HG03196 (cell line): ENCODE results near the gene MTHFD1L.
A peak's percentile ranks its signal among the peaks of the same experiment; 100 is the strongest.
"Not testable (repeated sequence)": the region's sequence is repeated elsewhere in the genome, so short reads cannot be mapped to it uniquely, and the experiment has no call there.

ENCODE experiments used
- ATAC-seq: cut with Tn5 transposase; IDR thresholded peaks from one replicate; pipeline ENCODE4 v1.9.1; 2021; ENCODE audit not compliant: unreplicated experiment

The MTHFD1L gene

DNA sequence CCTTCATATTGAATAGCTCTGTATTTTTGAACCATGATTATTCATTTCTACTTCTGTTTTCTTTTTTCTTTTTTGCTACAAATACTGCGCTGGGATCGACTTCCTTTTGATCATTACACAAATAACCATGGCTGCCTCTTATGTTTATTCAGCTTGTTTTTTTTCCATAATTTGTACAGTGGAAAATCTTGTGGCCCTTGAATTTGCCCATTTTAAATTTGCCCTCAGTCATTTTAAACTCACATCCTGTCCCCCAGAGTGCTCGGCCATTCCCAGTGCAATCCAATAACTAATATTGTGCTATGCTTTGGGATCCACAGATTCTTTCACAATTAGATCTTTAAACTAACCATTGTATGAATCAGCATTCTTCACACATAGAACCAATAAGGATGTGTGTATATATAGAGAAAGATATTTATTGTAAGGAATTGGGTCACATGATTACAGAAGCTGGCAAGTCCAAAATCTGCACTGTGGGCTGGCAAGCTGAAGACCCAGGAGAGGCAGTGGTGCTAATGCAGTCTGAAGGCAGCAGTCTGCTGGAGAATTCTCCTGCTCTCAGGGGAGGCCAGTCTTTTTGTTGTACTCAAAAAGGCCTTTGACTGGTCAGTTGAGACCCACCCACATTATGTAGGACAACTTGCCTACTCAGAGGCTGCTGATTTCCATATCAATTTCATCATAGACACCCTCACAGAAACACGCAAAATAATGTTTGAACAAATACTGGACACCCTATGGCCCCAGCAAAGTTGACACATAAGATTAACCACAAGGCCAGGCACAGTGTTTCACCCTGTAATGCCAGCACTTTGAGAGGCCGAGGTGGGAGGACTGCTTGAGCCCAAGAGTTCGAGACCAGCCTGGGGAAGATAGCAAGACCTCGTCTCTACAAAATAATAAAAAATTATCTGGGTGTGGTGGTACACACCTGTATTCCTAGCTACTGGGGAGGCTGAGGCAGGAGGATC is 147.1 kb downstream of the MTHFD1L start:
- ATAC-seq: no peak

DNA sequence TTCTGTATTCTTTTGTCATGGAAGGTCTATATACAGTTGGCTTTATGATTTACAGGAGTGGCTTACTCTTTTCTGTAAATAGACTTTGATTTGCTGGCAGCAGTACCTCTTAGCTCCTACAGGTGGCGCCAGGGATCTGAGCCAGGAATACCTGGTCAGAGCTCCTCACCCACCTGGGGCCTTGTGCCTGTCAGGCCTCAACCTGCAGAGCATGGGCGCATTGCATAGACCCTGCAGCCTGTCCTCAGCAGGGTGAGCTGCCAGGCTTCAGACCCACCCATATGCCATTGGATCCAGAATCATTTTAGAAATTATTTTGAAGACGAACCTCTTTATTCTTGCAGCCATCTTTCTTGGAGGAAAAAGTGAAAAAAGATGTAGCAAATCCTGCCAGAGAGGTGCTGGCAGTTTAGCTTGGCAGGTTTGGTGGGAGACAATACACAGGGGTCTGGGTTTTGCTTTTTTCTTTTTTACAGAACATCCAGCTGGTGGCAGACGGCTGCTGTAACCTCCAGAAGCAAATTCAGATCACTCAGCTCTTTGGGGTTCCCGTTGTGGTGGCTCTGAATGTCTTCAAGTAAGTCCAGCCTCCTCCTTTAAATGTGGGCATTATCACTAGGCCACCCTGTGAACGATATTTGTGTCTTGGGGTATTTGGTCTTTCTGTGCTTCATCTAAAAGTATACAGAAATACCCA is 149.1 kb downstream of the MTHFD1L start:
- ATAC-seq: peak; percentile 69

DNA sequence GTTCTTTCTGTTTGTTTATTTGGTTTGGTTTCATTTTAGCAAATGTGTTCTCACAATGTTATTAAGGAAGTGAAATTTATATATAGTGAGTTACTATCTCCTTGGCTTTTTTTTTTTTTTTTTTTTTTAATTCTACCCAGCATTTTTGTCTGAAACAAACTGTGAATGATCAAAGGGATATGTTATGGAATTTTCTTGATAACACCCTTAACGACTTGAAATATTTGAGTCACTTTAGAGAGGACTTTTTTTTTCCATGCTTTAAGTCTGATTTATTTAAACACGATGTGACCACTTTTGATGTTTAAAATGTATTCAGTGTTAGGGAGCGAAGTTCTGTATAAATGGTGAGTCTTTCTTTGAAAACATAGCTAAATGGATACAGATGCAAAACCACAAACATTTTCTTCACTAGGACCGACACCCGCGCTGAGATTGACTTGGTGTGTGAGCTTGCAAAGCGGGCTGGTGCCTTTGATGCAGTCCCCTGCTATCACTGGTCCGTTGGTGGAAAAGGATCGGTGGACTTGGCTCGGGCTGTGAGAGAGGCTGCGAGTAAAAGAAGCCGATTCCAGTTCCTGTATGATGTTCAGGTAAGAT is 149.7 kb downstream of the MTHFD1L start:
- no peak for ATAC-seq

DNA sequence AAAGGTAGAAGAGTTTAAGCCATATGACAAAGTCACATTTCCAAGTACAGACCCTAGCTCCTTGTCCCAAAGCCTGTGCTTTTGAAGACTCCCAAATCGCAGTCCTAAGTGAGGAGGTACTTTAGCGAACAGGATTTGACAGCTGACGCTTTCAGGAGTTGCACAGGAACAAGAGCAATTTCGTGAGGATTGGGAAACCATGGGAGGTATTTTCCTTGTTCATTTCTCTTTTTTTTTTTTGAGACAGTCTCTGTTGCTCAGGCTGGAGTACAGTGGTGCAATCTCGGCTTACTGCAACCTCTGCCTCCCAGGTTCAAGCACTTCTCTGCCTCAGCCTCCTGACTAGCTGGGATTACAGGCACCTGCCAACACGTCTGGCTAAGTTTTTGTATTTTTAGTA is 150.6 kb downstream of the MTHFD1L start:
- ATAC-seq: no peak

DNA sequence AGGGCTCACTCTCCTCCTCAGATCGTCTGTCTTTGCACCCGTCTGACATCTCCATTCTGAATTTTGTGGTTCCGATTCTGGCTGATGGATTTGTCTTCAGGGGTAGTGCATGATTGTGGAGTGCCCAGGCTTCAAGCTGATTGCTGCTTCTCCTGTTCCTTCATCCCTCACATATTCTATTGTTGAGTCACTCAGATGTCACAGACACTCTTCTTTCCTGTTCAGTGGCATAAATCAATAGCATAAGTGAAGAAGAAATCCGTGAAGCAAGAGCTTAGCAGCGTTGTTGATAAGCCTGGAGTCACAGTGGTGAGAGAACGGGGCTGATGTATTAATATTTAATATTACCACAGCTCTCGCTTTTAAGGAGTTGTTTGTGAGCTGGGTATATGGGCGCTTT is 152.5 kb downstream of the MTHFD1L start:
- ATAC-seq: no peak

DNA sequence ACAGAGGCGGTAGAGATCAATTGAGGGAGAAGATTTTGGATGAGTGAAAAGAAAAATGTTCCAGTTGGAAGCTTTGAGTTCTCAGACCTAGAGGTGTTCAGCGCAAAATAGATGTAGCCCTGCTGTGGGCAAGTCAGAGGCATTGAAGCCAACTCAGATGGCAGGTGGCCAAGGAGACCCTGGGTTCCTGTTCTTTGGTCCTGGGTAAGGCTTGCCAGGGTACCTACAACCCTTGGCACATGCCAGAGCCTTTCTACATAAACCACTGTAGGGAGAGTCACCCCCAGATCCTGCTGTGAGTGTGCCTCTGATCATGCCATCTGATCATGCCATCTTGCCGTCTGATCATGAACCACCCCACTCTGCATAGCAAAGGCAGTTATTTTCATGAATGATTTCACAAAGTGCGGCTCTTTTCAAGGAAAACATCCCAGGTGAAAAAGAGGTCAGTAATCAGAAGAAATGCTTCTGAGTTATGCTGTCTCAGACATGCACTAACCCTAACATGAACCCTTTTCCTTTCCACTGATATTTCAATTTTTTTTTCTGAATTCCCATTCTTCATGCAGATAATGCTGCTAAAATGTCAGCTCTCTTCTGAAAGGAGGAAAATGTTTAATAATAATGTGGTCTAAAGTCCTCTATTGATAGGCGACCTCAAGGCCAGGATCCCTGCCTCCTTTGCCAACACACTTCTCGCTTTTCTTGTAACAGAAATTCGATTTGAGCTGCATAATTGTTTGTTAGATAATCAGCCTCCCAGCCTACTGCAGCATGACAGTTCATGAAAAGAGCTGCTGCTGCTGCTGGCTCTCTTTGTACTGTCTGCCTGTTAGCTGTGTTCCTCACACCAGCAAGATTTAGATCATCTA is 153.6 kb downstream of the MTHFD1L start:
- no peak for ATAC-seq

DNA sequence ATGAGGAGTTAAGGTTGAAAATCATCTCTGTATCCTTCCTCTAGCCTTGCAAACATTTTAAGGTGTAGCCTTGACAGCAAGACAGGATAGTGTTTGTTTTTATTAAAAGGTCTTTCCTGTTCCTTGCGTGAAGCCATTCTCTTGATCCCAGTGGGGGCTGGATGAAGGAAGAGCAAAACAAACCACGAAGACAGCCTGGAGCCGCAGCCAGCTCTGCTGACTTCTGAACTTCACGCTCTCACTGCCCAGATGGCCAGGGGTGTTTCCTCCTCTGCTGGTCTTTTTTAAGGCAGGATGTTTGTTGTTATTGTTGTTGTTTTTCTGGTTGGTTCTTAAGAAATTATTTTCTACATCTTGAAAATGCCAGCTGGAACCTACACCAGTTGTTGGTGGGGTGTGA is 156.4 kb downstream of the MTHFD1L start:
- no peak for ATAC-seq

DNA sequence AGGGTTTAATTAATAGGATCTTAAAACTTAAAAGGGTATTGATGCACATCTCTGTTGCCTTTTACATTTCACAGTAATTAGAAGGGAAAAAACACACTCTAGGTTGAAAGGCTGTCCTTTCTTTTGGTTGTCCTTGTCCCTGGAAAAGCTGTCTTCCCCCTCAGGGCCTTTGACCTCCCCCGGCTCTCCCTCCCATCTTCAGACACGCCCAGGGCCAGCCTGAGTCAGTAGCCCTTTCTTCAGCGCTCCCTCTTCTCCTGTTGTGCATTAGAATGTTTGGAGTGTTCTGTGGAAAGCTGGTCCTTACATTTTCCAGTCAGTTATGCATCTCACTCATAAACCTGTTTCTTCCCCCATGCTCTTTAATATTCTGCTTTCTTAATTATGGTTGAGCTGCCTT is 157.0 kb downstream of the MTHFD1L start:
- ATAC-seq: no peak

DNA sequence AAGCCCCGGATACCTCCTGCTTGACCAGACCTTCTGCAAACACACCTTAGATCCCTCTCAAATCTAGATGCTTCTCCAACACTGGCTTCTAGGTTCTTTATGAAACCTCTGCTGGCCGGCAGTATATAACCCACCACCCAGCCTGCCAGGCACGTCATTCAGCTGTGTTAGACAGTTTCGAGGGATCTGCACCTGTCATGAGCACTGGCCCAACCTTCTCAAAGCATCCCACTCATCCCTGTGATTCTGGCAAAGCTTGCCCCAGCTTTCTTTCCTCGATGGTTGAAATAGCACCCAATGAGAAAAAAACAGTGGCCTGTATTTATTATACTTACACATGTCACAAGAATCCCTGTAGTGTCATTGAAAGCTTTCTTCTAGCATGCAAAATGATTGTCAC is 157.8 kb downstream of the MTHFD1L start:
- ATAC-seq: no peak

DNA sequence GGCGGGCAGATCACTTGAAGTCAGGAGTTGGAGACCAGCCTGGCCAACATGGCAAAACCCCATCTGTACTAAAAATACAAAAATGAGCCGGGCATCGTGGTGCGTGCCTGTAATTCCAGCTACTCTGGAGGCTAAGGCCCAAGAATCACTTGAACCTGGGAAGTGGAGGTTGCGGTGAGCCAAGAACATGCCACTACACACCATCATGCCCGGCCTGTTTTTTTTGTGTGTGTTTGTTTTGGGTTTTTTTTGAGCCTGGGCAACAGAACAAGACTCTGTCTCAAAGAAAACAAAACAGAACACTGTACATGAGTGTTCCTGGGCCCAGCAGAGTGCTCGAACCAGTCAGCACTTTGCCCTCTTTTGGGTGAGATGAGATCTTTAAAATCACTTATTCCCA is 159.1 kb downstream of the MTHFD1L start:
- ATAC-seq: no peak

DNA sequence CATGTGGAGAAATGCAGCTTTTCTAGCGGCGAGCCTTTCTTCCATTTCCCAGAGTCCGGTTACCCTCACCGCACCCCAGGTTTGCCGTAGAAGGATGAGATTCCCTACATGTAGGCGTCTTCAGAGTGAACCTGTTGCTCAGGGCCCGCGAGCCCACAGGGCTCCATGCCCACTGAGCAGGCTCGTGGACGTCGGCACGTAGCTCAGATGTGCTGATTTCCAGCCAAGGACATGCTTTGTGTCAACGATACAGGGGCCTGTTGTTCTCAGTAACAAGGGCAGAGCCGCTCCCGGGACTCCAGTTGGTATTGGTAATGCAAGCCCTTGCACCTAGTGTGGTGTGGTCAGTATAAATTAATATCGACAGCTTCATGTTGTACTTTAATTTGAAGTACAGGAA is 159.6 kb downstream of the MTHFD1L start:
- no peak for ATAC-seq

DNA sequence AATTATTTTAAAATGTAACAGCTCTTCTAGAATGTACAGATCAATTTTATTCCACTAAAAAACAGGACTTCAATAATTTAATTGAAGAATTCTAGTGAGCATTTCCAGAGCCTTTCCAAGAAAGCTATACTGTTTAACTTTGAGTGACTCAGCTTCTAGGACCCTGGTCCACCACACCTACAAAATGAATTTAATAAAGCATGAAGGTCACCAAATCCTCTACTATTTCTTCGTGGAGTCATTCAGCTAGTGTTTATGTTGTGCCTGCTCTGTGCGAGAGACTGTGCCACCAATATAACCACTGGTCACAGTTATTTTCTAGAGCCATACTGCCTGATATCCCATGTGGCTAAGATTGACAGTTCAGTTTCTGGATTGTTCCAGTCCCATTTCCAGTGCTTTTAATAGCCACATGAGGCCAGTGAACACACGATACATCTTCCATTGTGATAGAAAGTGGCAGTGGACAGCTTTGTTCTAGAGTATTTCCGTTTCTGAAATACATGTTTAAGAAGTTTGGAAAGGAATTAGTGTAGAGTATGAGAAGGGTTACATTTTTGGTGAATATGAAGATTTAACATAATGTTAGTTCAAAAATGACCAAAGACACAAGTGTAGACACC is 160.7 kb downstream of the MTHFD1L start:
- no peak for ATAC-seq

DNA sequence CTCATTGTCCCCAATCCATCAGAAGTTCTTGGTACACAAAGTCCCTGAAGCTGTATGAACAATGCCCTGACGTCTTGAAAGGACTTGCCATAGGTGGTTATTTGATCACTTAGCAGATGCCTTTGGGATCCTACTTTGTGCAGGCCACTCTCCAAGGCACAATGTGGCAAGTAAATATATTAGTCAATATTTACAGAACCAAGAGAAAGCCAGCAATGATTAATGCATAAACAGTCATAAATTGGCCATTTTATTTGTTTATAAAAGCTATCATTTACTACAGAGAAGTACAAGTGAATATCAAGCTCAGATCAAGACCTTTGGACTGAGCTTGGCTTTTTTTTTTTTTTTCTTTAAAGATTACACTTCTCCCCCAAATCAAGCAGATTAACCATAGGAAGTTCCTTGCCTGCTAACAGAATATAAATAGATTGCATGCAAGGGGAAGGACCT is 161.8 kb downstream of the MTHFD1L start:
- ATAC-seq: no peak

DNA sequence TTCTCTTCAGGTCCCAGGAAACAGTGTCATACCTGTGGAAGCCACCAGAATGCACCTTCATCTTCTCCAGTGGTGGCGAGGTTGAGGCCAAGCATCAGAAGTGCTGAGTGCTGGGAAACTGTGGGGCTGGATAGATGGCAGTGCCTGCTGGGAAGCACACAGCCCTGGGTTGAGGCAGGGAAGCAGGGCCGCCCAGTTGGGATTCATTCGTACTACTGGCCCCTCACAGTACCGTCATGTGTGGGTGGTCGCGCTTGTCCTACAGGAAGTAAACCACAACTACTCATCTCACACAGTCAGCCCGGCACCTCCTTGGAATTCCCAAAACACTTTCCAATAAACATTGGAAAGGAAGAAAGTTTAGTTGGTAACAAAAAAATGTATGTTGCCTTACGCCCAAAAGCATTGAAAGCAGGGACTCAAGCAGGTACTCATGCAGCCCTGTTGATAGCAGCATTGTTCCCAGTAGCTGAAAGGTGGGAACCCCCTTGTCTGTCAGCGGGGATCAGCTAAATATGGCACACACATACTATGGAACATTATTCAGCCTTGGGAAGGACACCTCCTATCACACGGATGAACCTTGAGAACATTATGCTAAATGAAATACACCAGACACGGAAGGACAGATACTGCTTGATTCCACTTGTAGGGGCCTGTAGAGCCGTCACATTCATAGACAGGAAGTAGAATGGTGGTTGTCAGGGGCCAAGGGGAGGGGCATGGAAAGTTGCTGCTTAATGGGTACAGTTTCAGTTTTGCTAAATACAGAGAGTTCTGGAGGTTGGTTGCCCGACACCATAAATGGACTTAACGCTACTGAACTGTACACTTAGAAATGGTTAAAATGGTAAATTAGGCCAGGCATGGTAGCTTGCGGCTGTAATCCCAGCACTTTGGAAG is 162.7 kb downstream of the MTHFD1L start:
- no peak for ATAC-seq

DNA sequence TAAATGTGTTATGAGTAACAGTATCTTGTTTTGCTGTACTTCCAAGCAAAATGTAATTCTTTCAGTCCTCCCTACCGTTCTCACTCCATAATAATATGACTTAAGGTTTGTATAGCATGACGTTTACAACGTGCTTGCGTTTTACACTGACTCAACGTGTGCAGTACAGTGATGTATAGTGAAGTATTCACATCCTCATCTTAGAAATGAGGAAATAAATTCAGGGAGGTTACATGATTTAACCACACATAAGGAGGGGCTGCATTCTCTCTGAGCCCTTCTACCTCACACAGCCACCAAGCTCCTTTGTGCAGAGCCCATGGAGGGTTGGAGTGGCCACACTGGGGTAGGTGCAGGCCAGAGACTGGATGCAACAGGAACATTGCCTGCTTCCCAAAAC is 164.5 kb downstream of the MTHFD1L start:
- ATAC-seq: no peak

DNA sequence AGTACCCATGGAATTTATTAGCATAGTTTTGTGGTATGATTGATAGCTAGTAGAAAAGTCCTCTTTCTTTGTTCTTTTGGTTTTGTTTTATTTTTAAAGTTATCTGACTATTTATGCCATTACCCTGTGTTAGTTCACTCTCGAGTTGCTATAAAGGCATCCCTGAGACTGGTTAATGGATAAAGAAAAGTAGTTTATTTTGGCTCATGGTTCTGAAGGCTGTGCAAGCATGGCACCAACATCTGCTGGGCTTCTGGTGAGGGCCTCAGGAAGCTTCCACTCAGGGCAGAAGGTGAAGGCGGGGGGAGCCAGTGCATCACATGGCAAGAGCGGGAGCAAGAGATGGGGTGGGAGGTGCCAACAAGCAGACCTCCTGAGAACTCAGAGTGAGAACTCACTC is 166.5 kb downstream of the MTHFD1L start:
- ATAC-seq: no peak

DNA sequence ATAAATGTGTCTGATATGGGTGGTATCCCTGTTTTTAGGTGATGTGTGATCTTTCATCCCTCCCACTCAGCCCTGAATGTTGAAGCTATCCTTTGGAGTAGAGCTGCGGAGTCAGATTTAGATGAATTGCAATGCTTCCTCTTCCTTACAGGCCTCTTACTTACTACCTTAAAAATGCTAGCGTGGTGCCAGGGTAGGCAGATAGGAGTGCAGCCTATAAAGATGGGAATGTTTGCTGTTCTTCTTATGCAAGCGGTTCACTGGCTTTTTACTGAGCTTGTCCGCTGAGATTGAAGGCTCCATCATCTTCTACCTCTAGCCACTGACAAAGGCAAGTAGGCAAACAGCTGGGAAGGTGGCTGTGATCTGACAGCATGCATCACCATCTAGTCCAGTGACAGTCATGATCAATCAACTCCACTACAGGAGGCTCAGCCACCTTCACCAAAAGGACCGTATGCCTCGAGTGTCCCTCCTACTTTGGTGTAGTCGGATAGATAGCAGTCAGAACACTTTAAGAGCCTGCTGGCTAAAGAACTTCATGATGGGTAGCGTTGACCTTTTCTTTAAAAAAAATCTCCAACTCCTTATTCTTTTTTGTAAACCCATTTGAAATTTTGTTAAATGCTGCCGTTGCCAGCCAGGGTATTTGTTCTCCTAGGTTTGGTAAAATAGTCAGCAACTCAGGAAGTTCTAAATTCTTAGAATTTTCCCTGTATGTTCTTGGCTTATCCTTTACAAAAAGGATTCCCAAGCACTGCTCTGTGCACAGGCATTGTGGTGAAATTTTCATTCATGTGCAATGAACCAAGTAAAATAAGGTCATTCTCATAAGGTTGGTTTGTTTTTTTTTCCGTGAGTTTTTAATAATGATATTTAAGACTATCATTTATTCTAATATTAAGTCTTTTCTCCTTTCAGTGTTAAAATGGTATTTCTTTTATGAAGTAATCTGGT is 169.6 kb downstream of the MTHFD1L start:
- no peak for ATAC-seq

DNA sequence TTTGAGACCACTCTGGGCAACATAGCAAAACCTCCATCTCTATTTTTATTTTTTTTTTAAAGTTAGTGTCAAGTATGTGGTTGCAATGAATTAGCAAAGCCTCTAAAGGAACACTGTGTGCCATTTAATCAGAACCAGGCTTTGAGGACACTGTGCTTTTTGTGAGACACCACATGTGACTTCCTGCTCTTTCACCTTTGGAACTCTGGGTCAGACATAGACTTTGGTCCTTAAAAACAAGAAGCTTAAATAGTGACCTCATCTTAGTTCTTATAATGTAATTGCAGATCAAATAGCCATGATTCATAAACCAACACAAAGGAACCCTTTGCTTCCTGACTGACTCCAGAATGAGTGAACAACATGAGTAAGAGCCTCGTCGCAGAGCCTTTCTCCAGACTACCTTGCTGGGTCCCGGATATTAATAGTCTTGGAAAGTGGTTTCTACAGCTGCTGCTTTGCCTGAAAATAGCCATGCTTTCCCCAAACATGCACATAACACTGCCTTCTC is 170.8 kb downstream of the MTHFD1L start:
- ATAC-seq: not testable (repeated sequence)
